ENCODE measurements around the gene IFRD1.
A peak's percentile ranks its signal among the peaks of the same experiment; 100 is the strongest.

- TF ChIP-seq, protein P1, sequence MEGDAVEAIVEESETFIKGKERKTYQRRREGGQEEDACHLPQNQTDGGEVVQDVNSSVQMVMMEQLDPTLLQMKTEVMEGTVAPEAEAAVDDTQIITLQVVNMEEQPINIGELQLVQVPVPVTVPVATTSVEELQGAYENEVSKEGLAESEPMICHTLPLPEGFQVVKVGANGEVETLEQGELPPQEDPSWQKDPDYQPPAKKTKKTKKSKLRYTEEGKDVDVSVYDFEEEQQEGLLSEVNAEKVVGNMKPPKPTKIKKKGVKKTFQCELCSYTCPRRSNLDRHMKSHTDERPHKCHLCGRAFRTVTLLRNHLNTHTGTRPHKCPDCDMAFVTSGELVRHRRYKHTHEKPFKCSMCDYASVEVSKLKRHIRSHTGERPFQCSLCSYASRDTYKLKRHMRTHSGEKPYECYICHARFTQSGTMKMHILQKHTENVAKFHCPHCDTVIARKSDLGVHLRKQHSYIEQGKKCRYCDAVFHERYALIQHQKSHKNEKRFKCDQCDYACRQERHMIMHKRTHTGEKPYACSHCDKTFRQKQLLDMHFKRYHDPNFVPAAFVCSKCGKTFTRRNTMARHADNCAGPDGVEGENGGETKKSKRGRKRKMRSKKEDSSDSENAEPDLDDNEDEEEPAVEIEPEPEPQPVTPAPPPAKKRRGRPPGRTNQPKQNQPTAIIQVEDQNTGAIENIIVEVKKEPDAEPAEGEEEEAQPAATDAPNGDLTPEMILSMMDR (IDR thresholded peaks at IDR 0.05), result peak; percentile 28 to 44 (median 36)
- no peak for TF ChIP-seq POLR2A (IDR thresholded peaks at IDR 0.05)
These were observed 35.3 kb upstream of the IFRD1 start for GRCh38 chr7:112414855-112415490.
